ENCODE data around the gene SPATA6L. TPM values are rescaled to one million over a fixed set of nuclear protein-coding genes. Genes with fewer than 3 reads are reported as not detected.

The SPATA6L gene
- total and polyA plus RNA-seq, 10 of the 15 experiments (the other 5 are each of a cell fraction or from before 2014, with no cell fraction given), result 0.37 to 1.6 (median 0.91) TPM

- TF ChIP-seq ZSCAN29 (IDR thresholded peaks at IDR 0.05) (no peak), FOS (IDR thresholded peaks at IDR 0.05; ENCODE audit: borderline replicate concordance, extremely low read depth, insufficient read length) (no peak), CHD1 (IDR thresholded peaks at IDR 0.05; ENCODE audit: low read depth, low read length) (no peak), HSF1 (IDR thresholded peaks at IDR 0.05; ENCODE audit: low read depth, low read length) (no peak), EED (IDR thresholded peaks at IDR 0.05; ENCODE audit: low read depth) (no peak), MEF2A (IDR thresholded peaks at IDR 0.05; ENCODE audit: insufficient read depth, low read depth, low read length) (no peak)
Measured at GRCh38 chr9:4581861-4582565, 84.3 kb downstream of the SPATA6L start (continued).

- no TSS peak for BruUV-seq (replicated peaks)
- no peak for FAIRE-seq
- RAD21 ChIA-PET (ENCODE audit: unreplicated experiment), result no interaction called here
Measured at GRCh38 chr9:4581035-4581760, 85.1 kb downstream of the SPATA6L start.

More at GRCh38 chr9:4581035-4581760, 85.1 kb downstream of the SPATA6L start:
- intact Hi-C loops (cut with micrococcal nuclease; ENCODE audit: unreplicated experiment) (no loop called here), in situ Hi-C loops (cut with MboI) (no loop called here)
- Histone ChIP-seq H4K20me1 (ENCODE audit: control insufficient read depth, insufficient read depth) (no peaks in the 10 kb centered on the region), H3K36me3 (ENCODE audit: control insufficient read depth in 2 of 2, insufficient read depth in 2 of 2, low read length in 1 of 2) (peaks cover 2 to 9% of the 10 kb centered on the region in 2 experiments), H3K27ac (ENCODE audit: control insufficient read depth, insufficient read depth) (no peak overlapping the region), H3K9ac (ENCODE audit: control insufficient read depth, insufficient read depth, low read length) (no peak overlapping the region), H3K4me3 (no peak overlapping the region), H3K4me1 (ENCODE audit: control insufficient read depth, insufficient read depth, low read length) (no peaks in the 10 kb centered on the region), H3K79me2 (ENCODE audit: control insufficient read depth, insufficient read depth, low read length) (no peaks in the 10 kb centered on the region), H3K27me3 (replicated peaks in 1 of 2; ENCODE audit: control insufficient read depth in 2 of 2, insufficient read depth in 2 of 2, low read length in 1 of 2) (no peaks in the 10 kb centered on the region), H3K4me2 (ENCODE audit: control insufficient read depth, insufficient read depth) (no peak overlapping the region), H2AFZ (ENCODE audit: control insufficient read depth, low read depth, low read length) (no peak overlapping the region), H3K9me3 (replicated peaks; ENCODE audit: control insufficient read depth, insufficient read depth, low read length) (no peaks in the 10 kb centered on the region)
- ChIA-PET SMC1A (ENCODE audit: uncharacterized antibody, unreplicated experiment) (interaction anchor here (1.1 kb wide), 1 partner anchor 28 kb away, joined by 3 read pairs; no protein-coding TSS in a partner anchor), POLR2A (no interaction called here), CTCF (interaction anchor here (1.0 kb wide), 1 partner anchor 8 kb away, joined by 3 read pairs; no protein-coding TSS in a partner anchor)
- no peak for DNase-seq (ENCODE audit: low read depth, low spot score)
- ATAC-seq, result no peak
- WGBS (ENCODE audit: insufficient coverage, insufficient replicate concordance, low lambda C conversion rate, missing lambda C conversion rate), result 100% methylated on average over 2 of the region's 2 CpGs
- TF ChIP-seq CREM (IDR thresholded peaks at IDR 0.05; ENCODE audit: low read depth), result no peak

All from GM12878 (cell line).